HG03520 (cell line): ENCODE measurements around the gene SSR1.
"Not testable (repeated sequence)": the region's sequence is repeated elsewhere in the genome, so short reads cannot be mapped to it uniquely, and the experiment has no call there.

ENCODE experiments used
- ATAC-seq: cut with Tn5 transposase; IDR thresholded peaks from one replicate; pipeline ENCODE4 v1.9.1; 2021; ENCODE audit warnings: mild to moderate bottlenecking, moderate library complexity; ENCODE audit not compliant: unreplicated experiment

SSR1 gene

DNA sequence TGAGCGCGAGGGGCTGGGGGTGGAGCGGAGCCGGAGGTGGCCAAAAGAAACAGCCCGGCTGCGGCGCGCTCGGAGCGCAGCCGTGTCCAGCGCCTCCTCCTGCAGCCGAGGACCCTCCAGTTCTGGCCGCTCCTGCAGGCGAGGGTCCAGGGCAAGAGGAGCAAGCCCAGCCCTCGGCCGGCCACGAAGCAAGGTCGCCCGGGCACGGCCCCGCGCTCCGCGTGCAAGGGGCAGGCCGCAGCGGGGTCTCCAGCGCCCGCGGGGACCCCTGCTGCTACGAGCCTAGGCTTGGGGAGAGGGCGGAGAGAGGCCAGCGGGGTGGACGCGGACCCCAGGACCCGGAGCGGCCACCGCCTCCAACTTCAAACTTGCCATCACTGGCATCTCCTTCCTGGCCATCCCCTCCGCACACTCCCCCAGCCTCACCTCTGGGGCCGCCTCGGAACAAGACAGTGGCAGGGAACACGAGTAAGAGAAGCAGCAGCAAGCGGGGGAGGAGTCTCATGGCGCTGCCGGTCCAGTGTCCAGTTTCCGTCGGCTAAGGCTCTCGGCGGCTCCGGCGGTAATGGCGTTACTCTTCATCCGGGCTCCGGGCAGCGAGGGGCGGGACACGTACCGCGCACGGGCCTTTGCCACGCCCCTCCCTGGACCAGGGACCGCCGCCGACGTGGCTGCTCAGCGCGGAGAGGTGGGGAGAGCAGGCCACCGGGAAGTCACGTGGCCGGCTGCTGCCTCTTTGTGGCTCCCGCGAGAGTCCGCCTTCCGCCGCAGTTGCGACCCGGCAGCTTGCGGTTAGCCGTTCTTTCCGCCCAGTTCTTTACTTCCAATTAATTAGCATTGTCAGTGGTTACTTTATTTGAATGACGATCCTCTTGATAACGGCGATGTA, at the start of gene SSR1:
Gene SSR1, minus strand, starts transcription at position 584 of the 889 bp plus-strand sequence. Its CDS starts 79 bp downstream, at position 505.
- ATAC-seq = peak; percentile 92

DNA sequence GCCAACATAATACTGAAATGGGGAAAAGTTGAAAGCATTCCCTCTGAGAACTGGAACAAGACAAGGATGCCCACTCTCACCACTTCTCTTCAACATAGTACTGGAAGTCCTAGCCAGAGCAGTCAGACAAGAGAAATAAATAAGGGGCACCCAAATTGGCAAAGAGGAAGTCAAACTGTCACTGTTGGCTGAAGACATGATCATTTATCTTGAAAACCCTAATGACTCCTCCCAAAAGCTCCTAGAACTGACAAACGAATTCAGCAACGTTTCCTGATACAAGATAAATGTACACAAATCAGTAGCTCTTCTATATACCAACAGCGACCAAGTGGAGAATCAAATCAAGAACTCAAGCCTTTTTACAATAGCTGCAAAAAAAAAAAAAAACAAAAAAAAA, 38.9 kb upstream of the SSR1 start:
- ATAC-seq = not testable (repeated sequence)

GRCh38 chr6:7350591-7350990, 37.6 kb upstream of the SSR1 start:
- ATAC-seq = not testable (repeated sequence)

DNA sequence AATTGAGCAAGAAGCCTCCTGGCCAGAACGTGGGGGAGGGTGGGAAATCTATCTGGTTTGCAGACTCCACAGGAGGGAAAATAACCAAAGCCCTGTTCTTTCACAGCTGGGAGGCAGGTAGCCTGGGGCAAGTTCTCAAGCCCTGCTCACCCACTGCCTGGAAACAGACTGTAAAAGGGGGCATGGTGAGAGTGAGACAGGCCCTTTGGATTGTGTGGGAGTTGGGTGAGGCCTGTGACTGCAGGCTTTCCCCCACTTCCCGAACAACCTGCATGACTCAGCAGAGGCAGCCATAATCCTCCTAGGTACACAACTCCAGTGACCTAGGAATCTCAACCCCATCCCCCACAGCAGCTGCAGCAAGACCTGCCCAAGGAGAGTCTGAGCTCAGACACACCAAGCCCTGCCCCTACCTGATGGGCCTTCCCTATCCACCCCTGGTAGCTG, 34.6 kb upstream of the SSR1 start:
- ATAC-seq = not testable (repeated sequence)

GRCh38 chr6:7344773-7345450, 31.9 kb upstream of the SSR1 start:
- ATAC-seq = not testable (repeated sequence)

DNA sequence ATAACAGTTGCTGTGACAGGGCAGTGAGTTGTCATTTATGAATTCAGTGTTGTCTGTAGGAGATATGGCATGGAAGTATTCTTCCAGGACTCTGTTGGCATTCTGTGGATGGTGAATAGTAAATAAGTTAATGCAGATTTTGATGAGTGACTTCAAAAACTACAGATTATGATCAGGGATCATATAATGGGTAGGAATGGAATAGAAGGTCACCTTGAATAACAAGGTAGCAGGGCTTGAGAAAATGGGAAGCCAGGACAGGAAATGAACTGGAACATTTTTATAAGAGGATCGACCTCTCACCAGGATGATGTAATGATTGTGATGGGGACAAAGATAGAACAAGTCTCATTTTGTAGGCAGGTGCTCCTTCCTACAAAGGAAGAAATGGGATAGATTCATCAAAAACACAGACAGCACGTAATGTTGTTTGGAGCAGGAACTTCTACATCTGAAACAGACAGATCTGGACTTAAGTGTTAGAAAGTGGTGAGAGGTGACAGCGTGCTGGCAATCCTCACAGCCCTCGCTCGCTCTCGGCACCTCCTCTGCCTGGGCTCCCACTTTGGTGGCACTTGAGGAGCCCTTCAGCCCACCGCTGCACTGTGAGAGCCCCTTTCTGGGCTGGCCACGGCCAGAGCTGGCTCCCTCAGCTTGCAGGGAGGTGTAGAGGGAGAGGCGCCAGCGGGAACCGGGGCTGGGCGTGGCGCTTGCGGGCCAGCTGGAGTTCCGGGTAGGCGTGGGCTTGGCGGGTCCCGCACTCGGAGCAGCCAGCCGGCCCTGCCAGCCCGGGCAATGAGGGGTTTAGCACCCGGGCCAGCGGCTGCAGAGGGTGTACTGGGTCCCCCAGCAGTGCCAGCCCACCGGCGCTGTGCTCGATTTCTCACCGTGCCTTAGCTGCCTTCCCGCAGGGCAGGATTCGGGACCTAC, 30.8 kb upstream of the SSR1 start:
- no peak for ATAC-seq

GRCh38 chr6:7341989-7342742, 29.2 kb upstream of the SSR1 start:
- no peak for ATAC-seq

GRCh38 chr6:7341271-7341670, 28.3 kb upstream of the SSR1 start:
- no peak for ATAC-seq

GRCh38 chr6:7339007-7339732, 26.2 kb upstream of the SSR1 start:
- ATAC-seq = not testable (repeated sequence)

- ATAC-seq = no peak
These were observed 25.0 kb upstream of the SSR1 start for GRCh38 chr6:7338031-7338430.

DNA sequence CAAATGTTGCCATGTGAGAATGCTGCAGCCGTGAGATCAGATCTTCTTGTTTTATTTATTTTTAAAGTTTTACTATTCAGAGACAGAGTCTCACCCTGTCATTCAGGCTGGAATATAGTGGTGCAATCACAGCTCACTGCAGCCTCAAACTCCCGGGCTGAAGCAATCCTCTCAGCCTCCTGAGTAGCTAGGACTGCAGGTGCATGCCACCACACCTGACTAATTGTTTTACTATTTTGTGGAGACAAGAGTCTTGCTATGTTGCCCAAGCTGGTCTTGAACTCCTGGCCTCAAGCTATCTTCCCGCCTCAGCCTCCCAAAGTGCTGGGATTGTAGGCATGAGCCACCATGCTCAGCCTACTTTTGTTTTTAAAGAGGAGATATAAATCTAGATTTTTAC, 22.5 kb upstream of the SSR1 start:
- no peak for ATAC-seq

DNA sequence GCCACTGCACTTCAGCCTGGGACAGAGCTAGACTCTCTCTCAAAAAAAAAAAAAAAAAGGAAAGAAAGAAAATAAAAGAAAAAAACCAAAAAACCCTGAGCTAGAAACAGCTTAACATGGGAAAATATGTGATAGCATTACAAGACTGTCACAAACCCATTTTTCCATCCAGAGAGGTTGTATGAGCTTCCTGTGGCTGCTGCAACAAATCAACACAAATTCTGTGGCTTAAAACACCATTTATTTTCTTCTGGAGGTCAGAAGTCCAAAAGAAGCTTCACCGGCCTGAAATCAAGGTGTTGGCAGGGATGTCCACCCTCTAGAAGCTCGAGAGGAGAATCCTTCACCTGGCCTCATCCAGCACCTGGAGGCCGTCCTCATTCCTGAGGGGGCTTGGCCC, 21.7 kb upstream of the SSR1 start:
- ATAC-seq = no peak

GRCh38 chr6:7332090-7332745, 19.2 kb upstream of the SSR1 start:
- ATAC-seq = no peak

GRCh38 chr6:7331452-7331851, 18.5 kb upstream of the SSR1 start:
- no peak for ATAC-seq

- ATAC-seq = no peak
These were observed 15.2 kb upstream of the SSR1 start for GRCh38 chr6:7328243-7328642.

- ATAC-seq = no peak
These were observed 12.8 kb upstream of the SSR1 start for GRCh38 chr6:7325750-7326149.

- ATAC-seq = peak; percentile 63
These were observed 11.5 kb upstream of the SSR1 start for GRCh38 chr6:7324520-7324919.

- ATAC-seq = no peak
These were observed 10.1 kb upstream of the SSR1 start for GRCh38 chr6:7323074-7323473.

- ATAC-seq = not testable (repeated sequence)
These were observed 8.9 kb upstream of the SSR1 start for GRCh38 chr6:7321866-7322265.
